ENCODE measurements around the gene AACS.

- TF ChIP-seq CTCF (IDR thresholded peaks at IDR 0.05; ENCODE audit: poor library complexity) (no peak), EZH2 (IDR thresholded peaks at IDR 0.05; ENCODE audit: borderline replicate concordance) (no peak)
These were observed 42.2 kb upstream of the AACS start for GRCh38 chr12:125023065-125023464.

Data from hepatocyte (in vitro differentiated cells).